Coronary artery (tissue), 2 donors: Measurements from ENCODE around the gene F11R.

Experiments
- DNase-seq: peaks from one replicate; pipeline ENCODE4 v3.0.0-alpha.2; 2017; ENCODE audit warnings: low spot score
- H3K27ac ChIP-seq, 2 donors: fragments of 200-600 bp; sonication (generic); one replicate each; pipeline ENCODE4 v1.5.1; 2016 to 2019
- H3K4me3 ChIP-seq: fragments of 200-600 bp; sonication (generic); 2 replicates; pipeline ENCODE4 v1.5.1; 2016; ENCODE audit warnings: mild to moderate bottlenecking, moderate library complexity
- CTCF ChIP-seq: fragments of 200-600 bp; sonication (generic); IDR thresholded peaks from one replicate; pipeline ENCODE4 v1.5.1; 2019; ENCODE audit warnings: antibody characterized with exemption

F11R gene

GRCh38 chr1:160972939-160973338 lies 48.0 kb downstream of the F11R start:
- no peak for TF ChIP-seq CTCF
- no peak for DNase-seq
- no peak overlapping the region for H3K27ac ChIP-seq
- no peak overlapping the region for H3K4me3 ChIP-seq

- TF ChIP-seq CTCF: no peak
- no peak for DNase-seq
- H3K27ac ChIP-seq: no peak overlapping the region
- no peak overlapping the region for H3K4me3 ChIP-seq
Measured at GRCh38 chr1:160971618-160972056, 49.3 kb downstream of the F11R start.

- no peak overlapping the region for H3K27ac ChIP-seq
- no peak for DNase-seq
- TF ChIP-seq CTCF: no peak
- no peak overlapping the region for H3K4me3 ChIP-seq
Measured at GRCh38 chr1:160963521-160963920, 57.4 kb downstream of the F11R start.

- no peak for TF ChIP-seq CTCF
- H3K27ac ChIP-seq: no peak overlapping the region
- no peak for DNase-seq
- H3K4me3 ChIP-seq: no peak overlapping the region
Measured at GRCh38 chr1:160961419-160961818, 59.5 kb downstream of the F11R start.

GRCh38 chr1:160956966-160957365 lies 64.0 kb downstream of the F11R start:
- no peak for TF ChIP-seq CTCF

GRCh38 chr1:160954158-160955104 lies 66.5 kb downstream of the F11R start, which contains the start of gene ITLN2:
TSS of gene ITLN2 (minus strand) at chr1:160954809. CDS start at chr1:160954741, 68 bp downstream.
- Histone ChIP-seq H3K27ac (peak within 1 kb of the TSS in 1 of 2 donors; percentile 11), H3K4me3 (no peak within 1 kb of the TSS)
- TF ChIP-seq CTCF: peak; percentile 35
- no peak for DNase-seq

More at GRCh38 chr1:160956966-160957365, 64.0 kb downstream of the F11R start:
- Histone ChIP-seq H3K4me3 (no peak overlapping the region), H3K27ac (no peak overlapping the region)
- no peak for DNase-seq

- no peak for TF ChIP-seq CTCF
- no peak for DNase-seq
- Histone ChIP-seq H3K27ac (peak overlapping the region in 1 of 2 donors; percentile 11), H3K4me3 (no peak overlapping the region)
Measured at GRCh38 chr1:160953030-160953429, 67.9 kb downstream of the F11R start.
